CD1c-positive myeloid dendritic cell (primary cell): ENCODE data around the gene HOXA3.

Source experiments
- DNase-seq: peaks from one replicate; pipeline ENCODE4 v3.0.0-alpha.2; 2016; ENCODE audit errors: extremely low spot score

HOXA3 gene

DNA sequence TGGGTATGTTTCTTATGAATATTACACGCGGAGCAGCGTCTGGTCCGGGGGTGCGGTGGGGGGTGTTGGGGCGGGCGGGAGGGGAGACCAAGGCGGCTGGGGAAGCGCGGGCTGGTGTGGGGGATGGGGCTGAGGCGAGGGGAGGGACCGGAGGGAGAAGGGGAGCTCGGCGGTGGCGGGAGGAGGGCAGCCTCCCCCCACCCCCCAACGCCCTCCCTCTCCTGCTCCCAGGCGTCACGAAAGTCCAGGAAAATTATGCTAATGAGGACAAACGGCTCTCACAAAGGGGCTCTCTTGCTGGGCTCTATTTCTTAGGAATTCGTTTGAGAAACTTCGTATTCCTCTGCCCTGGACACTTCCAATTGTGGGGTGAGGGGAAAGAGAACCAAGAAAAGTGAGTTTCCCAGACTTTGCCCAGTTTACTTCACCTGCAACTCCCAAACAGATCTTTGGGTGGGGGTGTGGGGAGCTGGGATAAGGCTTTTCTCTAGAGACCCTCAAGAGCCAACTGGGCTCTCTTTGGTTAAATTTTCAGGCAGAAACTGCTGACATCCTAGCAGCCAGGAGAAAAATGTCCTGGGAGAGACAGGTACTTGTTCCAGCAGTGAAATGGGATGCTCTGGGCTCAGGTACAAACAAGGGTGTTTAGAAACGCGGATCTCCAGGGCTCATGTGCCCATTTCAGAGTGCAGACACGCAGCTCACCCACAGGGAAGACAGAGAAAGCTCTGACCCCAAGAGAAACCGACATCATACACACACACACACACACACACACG, 38.2 kb downstream of the HOXA3 start:
- DNase-seq, result no peak

DNA sequence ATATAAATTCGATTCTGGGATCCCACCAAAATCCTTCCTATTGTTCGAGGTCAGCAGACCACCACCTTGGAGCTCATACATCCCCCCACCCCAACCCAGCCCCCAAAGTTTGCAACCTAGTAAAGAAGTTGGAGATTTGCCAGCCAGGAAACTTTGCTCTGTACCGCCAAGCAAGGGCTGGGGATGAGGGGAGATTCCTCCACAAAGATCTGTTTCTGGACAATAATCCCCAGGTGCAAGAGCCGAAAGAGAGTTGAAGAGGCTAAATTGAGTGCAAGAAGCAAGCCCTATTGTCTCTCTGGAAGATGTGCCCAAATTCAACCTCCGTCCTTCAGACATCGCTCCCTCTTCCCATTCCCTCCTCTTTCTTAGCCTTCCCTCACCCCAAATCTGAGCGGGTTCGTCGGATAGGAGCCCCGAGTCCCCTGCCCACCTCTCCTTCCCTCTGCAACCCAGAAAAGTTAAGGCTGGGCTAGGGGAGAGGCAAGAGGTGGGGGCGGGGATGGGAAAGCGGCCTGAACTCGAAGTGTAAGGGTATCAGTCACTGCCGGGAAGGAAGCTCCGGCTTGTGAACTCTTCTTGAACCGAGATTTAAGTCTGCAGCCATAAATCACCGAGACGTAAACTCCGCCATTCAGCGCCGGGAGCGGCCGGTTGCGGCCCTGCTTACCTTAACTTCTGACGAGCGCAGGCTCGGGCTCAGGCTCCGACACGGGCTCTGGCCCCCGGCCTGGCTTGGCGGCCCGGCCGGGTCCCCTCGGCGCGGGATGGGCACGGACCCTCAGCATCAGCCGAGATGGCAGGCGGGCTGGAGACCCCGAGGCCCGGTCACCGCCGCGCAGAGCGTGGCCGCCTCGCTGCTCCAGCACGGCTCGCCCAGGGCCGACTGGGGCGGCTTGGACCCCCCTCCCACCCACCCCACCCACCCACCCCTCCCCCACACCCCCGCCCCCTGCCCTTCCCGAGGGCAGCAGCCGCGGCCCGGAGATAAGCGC, 39.1 kb downstream of the HOXA3 start:
- DNase-seq, result no peak

DNA sequence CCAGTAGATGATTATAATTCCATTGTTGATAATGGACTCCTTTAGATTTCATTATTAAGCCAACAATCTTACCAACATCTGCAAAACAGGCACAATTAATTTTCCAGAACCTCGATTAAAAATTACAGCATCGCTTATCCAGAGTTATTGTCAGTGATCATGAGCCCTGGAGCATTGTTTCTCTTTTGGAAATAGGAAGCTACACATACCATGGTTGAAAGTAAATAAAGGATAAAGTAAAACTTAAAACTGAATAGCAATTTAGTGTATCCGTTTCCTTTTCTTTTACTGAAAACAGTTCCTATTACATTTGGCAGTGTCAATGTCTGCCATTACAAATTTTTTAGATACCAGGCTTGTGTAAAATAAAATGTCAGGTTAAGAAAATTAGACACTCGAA, 40.0 kb downstream of the HOXA3 start:
- no peak for DNase-seq

DNA sequence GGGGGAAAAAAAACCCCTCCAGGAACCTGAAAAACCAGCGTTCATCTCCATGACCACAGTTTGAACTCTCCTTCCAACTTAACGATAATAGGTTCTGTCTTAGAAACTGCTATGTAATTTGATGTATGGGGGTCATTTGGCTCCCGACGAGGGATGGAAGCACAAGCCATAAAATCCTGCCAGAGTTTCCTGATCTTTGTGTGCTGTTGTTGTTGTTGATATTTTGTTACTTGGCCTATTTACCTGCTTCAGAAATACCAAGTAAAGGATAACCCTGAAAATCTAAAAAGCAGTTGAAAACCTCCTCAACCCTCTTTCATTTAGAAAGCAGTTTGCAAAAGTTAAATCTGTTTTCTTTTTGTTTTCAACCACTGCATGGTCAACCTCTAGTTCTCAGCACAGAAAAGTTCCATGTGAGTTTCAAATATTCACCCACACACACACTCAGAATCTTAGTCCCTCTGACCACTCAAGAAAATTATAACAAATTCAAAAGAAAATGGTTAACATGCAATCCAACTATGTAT, 40.6 kb downstream of the HOXA3 start:
- no peak for DNase-seq

DNA sequence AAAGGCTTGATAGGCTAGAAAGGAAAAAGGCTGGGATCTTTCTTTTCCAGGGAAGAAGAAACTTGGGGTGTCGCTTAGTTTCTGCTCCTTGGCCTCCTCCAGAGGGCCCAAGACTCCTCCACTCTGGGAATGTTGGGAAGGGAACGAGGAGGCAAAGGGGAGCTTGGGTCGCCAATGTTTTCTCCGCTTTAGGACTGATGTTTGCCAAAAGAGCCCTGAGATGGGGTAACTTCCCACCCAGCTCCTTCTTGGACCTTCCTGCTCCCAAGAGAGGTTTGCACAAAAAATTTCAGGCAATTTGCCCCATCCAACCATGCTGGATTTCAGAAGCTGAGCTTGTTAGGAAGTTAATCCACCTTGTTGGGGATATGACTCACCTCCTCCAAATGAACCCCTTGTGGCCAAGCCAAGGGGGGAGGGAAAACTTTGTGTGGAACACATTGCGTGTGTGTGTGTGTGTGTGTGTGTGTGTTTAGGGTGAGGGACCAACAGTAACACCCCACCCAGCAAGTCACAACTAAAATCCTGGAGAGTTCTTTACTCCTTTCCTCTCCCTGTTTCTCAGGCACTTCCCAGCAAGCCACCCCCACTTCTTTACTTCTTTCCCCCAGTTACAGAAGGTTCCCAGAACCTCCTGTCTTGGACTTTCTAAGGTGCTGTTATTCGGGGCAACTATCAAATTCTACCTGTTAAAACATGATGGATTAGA, 41.2 kb downstream of the HOXA3 start:
- DNase-seq, result no peak

DNA sequence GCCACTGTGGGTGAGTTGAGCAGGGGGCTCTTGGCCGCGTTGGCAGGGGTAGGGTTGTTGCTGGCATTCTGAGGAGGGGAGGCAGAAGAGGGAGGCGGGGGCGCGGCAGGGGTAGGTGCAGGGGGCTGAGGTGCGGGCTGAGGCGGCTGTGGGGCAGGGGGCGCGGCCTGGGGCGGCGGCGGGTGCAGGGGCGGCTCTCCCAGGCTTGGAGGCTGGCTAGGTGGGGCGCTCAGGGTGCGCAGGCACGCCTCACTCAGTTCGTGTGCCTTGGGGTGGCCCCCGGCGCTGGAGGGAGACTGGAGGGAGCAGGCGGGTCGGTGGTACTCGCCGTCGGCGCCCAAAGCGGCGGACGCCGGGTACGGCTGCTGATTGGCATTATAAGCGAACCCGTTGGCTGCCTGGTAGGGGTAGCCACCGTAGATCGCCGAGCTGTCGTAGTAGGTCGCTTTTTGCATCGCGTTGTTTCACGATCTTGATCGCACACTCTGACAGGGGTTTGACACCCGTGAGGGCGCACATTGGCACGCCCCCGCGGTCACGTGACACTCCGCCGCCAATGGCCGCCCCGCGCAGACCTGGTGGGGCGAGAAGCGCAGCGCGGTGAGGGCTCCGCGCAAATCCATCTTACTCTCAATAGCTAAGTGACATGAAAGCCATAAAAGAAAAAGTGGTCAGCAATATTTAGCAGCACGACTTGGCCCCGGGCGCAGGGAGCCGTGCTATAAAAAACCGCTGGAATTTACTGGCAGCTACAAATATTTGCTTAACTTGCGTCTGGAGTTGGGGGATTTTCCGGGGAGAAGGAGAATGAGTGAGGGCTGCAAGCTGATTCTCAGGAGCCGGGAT, 42.0 kb downstream of the HOXA3 start:
- DNase-seq, result no peak

DNA sequence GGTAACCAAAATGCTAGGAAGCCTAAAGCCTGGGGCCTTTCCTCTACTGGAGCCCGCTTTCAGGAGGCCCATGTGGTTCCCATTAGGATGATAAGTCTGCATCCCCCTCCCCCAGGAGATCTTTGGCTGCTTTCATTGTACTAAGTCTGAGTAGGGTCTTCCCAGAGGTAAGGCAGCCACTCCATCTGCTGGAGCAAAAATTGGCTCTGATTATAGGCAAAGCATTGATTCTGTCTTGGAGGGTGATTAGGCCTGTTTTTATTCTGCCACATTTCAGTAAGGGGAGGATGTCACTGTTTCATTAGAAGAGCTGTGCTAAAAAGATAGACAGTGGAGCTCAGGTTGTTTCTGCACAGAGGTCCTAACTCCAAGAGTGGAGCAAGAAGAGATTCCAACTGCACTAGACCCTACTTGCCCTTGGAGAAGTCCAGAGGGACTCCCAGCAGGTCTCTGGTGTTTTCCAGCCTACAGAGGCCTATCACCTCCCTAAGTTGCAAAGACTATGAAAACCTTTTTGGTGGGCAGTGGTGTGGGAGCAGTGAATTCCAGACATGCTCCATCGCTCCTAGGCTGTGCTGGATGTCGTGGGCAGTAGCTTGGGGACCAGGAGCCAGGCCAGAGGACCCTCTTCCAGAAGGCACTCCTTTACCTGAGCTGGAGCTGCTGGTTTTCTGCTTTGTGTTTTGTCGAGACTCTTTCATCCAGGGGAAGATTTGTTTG, 42.8 kb downstream of the HOXA3 start:
- no peak for DNase-seq

DNA sequence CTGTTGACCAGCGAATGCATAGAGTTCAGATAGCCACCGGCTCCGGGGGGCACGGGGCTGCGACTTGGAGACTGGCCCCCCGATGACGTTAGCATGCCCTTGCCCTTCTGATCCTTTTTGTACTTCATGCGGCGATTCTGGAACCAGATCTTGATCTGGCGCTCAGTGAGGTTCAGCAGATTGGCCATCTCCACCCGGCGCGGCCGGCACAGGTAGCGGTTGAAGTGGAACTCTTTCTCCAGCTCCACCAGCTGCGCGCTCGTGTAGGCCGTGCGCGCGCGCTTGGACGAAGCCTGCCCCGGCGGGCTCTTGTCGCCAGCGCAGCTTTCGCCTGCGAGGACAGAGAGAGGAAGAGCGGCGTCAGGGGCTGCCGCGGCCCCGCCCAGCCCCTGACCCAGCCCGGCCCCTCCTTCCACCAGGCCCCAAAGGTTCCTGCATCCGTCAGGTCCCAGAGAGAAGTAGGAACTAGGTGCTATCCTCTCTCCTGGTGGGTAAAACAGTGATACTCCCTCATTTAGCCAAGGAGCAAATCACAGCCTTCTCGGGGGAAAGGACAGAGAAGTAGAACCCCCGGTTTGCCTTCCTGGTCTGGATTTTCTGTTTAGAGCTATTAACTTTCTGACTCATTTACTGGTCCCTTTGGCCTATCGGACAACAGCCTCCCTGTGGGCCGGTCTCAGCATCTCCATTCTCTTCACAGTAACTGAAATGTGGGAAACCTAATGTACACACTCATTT, 43.8 kb downstream of the HOXA3 start:
- DNase-seq, result no peak

DNA sequence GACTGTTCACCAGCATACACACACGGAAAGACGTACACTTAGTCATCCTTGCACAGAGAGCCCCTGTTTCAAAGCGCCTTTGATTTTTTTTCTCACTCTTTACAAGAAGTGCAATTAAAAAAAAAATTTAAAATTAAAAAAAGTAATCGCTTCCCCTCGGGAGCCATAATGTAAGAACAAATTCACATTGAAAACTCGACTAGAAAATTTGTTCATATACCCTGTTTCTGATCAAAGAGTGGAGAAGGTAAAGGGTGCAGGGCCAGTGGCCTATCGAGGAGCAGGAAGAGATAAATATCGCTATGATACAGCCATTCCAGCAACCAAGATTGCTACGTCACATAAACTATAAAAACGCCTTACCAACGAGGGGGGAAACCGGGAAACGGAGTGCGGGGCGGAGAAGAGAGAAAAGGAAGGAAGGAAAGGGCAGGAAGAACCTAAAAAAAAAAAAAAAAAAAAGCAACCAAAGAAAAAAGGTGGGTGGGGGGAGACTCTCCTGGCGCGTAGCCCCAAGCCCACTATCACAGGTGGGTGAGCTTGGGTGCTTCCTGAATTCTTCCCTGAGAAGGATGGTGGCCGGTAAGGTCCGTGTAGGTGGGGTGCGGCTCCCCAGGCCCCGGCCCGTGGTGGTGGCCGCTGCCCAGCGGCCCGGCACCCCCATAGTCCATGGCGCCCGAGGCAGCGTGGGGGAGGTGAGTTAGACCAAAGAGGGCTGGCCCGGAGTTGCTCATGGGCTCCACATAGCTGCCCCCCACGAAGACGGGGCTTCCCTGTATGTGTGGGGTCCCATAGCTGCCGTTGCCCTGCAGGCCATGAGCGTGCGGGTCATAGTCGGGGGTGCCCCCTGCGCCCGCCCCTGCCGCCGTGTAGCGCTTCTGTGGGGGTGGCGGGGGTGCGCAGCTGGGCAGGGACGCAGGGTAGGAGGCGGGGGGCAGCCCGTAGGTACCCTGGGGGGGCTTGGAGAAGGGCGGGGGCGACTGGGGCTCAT, 44.7 kb downstream of the HOXA3 start:
- DNase-seq, result no peak

DNA sequence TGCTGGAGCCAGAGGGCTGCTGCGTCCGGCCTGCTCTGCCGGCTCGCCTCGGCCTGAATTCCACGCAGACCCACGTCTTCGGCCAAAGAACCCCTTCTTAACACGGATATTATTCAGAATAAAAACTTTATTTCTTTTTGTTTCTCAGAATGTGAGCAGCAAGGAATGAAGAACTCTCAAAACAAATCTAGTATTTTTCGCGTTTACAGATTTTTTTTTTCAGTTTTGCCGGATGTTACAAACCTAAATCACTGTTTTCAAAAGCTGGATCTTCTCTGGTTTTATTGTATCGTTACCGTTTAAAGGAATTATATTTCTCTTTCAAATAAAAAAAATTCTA, 45.5 kb downstream of the HOXA3 start:
- DNase-seq, result no peak

DNA sequence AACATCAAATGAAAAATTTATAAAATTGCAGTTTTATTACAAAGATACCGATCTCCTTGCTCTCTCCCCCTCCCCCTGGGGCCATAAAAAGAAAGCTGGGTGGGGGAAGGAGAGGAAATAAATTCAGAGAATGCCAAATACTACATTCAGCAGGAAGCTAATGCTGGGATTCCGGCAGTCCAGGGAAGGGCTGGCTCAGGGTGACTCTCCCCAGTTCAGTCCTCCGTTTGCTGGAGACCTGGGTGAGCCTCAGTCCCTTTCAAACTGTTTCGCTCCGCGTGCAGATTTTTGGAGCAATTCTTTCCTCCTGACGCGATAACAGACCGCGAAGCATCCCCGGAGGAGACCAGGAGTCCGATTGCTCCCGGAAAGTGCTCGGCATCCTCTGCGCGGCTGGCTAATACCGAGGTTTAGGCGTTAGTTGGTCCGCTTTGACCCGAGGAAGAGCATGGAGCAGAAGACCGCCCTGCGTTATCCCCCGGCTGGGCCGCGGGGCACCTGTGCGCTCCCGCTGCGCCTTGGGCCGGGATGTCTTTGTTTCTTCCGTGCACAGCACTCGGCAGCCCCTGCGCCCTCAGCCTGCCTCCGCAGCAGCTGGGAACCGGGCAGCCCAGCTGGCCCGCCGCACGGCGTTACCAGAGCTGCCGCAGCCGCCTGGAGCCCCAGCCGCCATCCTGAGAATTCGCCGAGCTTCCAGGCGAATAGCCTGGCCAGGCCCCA, 46.0 kb downstream of the HOXA3 start:
- no peak for DNase-seq

DNA sequence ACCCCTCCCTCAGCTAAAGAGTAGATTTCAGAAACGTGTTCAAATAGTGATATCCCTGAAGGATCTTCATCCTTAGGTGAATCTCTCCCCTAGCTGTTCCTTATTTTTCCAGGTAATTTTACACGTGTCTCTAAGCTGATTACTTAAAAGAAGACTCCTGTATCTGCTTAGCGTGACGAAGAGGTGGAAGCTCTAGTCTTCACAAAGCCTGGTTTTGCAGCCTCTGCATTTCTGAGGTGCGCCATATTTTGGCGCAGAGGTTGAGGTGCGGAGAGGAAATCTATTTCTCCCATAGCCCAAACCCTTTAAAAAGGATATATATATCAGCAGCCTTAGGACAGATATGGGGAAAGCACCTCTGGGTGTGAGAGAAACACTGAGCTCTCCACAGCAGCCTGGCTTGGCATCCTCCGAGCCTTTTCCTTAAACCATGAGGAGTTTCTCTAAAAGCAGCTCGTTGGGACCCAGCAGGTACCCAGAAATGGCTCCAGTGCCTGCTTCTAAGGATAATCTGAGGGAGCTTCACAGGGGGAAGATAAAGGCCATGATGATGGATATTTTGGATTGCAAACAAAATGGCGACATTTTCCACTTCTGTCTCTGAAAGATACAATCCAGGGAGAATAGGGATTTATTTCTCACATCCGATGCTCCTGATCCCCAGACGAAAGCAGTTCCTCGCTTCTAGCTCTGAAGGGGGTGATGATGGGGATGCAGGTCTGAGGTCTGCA, 46.9 kb downstream of the HOXA3 start:
- DNase-seq, result no peak

DNA sequence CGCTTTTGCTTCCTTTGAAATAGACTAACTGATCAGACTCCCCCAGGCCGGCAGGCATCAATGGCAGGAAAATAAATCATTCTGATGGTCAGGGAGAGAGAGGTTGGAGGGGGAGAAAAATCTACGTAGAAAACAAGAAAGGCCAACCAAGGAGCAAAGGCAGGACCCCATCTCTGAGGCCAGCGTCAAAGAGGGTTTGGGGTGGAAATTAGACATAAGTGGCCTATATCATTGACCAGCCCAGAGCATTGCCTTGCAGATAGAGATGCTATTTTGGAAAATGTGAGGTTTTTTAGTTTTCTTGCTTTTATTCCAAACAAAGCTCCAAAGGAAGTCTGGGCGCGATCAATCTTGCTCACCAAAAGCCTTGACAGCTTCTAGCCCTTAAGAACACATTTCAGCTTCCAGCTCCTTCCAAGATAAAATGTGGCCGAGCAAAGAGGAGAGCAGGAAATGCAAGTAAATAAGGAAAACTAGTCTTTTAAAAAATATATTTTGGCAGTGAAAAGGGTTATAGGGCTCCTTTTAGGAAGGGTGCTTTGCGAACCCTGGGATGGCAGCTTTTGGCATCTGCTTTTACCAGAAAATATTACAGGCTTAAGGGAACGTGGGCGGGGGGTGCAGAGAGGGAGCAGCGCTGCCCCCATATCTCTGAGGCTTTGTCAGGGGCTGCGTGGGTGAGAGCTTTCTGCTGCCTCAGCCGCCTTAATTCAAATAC, 47.9 kb downstream of the HOXA3 start:
- no peak for DNase-seq

DNA sequence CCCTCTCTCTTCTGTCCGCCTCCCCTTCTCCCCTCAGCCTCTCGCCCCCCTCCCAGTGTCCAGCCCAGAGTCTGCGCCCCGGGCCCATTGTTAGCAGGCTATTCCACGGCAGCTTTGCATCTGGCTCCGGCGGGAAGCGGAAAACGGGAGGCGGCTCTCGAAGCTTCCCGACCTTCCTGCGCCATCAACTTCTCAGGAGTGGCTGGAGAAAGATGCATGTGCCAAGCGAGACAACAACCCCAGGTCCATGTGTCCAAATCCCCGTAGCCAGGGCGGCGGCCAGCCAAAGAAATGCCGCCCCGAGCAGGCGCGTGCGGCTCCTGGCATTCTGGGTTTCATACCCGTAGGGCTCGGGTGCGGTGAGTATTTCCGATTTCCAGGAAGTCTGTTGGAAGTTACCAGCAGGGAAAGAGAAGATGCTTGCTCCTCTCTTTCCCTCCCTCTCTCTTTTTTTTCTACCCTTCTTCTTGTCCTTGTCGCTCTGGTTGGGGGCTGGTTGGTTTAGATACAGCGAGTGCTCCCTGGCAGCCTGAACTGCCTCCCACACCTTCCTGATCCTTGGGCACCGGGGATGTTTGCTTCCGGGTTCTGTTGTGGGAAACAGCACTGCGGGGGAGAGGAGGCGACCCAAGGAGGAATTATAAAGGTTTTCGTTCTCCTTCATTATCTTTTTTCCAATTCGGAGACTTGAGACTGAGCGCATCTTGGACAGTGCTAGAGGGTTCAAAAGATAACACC, 48.7 kb downstream of the HOXA3 start:
- no peak for DNase-seq

DNA sequence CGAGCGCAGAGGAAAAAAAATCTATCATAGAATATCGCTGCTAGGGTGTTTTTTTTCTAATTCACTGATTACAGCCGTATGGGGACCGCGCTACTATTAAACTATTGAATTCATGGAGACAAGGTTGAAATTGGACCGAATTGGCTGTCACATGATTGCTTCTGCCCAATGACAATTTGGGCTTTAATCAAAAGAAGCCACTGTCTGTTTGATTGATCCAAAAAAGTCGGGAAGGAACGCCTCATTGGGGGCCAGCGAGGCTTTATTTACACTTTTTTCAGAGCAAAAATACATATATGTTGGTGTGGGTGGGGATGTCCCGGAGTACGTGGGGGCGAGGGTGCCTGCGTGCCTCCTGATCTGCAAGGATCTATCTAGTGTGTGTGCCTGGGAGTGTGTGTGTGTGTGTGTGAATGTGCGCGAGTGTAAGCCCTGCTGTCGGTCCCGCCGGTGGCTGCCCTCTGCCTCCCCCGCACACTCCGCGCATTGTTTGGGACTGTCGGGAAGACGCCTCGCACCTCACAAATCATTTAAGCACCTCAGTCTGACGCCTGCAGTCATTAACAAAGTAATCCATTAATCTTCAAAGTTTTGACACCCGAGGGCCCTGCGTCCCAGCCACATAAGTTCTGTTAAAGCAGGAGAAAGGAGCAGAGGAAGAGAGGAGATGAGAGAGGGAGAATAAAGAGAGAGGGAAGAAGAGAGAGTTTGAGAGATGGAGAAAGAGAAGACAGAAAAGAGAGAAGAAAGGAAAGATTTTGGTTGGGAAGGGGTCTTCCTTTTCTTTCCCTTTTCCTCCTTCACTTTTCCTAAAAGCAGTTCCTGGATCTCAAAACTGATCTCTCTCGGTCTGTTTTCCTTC, 49.6 kb downstream of the HOXA3 start, which contains the start of gene HOXA2:
HOXA2 (minus strand) TSS at position 103 of the 862 bp plus-strand sequence. CDS start 183 bp downstream, outside the sequence.
- no peak for DNase-seq
